HEK293 (cell line): ENCODE measurements around the gene PIPOX.

ENCODE experiments used
- CTCF ChIA-PET: fragments of 350-600 bp; formaldehyde crosslinking; extraction: SDS; loops from one replicate; lab custom pipeline; 2021; ENCODE audit warnings: antibody characterized with exemption; lab: Yijun Ruan, JAX
- POLR2A ChIA-PET: fragments of 300-600 bp; formaldehyde crosslinking; extraction: SDS; loops from one replicate; lab custom pipeline; 2020; ENCODE audit warnings: antibody characterized with exemption, inconsistent platforms; lab: Yijun Ruan, JAX
- H3K27ac ChIP-seq: fragments of 200-500 bp; sonication (Bioruptor generic); 2 replicates; pipeline ENCODE4 v1.5.1; 2014; ENCODE audit warnings: low read depth, low read length, control low read depth, inconsistent platforms; ENCODE audit errors: extremely low read depth
- H3K36me3 ChIP-seq, 2 experiments: fragments of 200-500 bp in 1 of 2; sonication (Bioruptor generic) in 1 of 2; 1 replicate in 1 of 2; 2 replicates in 1 of 2; pipeline ENCODE4 v1.5.1; 2014 to 2017; ENCODE audit warnings: inconsistent platforms in 2 of 2, low read length in 2 of 2; ENCODE audit not compliant: control insufficient read depth in 2 of 2, insufficient read depth in 1 of 2
- H3K4me1 ChIP-seq: fragments of 200-500 bp; sonication (Bioruptor generic); 2 replicates; pipeline ENCODE4 v1.5.1; 2014; ENCODE audit warnings: mild to moderate bottlenecking, low read length, inconsistent platforms; ENCODE audit not compliant: control insufficient read depth, insufficient read depth
- H3K4me3 ChIP-seq: 2 replicates; pipeline ENCODE4 v1.5.1; 2011; ENCODE audit warnings: low read depth, mild to moderate bottlenecking, control low read depth, low read length, moderate library complexity
- H3K9me3 ChIP-seq: fragments of 200-500 bp; sonication (Bioruptor generic); 2 replicates; pipeline ENCODE4 v1.5.1; 2014; ENCODE audit warnings: low read depth, low read length, inconsistent platforms; ENCODE audit not compliant: control insufficient read depth, insufficient read depth
- BCL6B ChIP-seq: fragments of 450-650 bp; formaldehyde crosslinking; IDR thresholded peaks from 2 replicates; pipeline ENCODE4 v1.5.1; 2017; ENCODE audit warnings: missing biosample characterization, missing genetic modification characterization
- EGR2 ChIP-seq: fragments of 450-650 bp; formaldehyde crosslinking; IDR thresholded peaks from 2 replicates; pipeline ENCODE4 v1.5.1; 2016; ENCODE audit warnings: low read depth, missing biosample characterization, missing genetic modification characterization
- KLF9 ChIP-seq: fragments of 450-650 bp; formaldehyde crosslinking; IDR thresholded peaks from 2 replicates; pipeline ENCODE4 v1.5.1; 2016; ENCODE audit warnings: missing biosample characterization, missing genetic modification characterization, low read depth
- PATZ1 ChIP-seq: fragments of 450-650 bp; formaldehyde crosslinking; IDR thresholded peaks from 2 replicates; pipeline ENCODE4 v1.5.1; 2016; ENCODE audit warnings: missing biosample characterization, missing genetic modification characterization
- ZBTB48 ChIP-seq: fragments of 450-650 bp; formaldehyde crosslinking; IDR thresholded peaks from 2 replicates; pipeline ENCODE4 v1.5.1; 2016; ENCODE audit warnings: missing biosample characterization, missing genetic modification characterization
- ZNF146 ChIP-seq: fragments of 450-650 bp; formaldehyde crosslinking; IDR thresholded peaks from 2 replicates; pipeline ENCODE4 v1.5.1; 2016; ENCODE audit warnings: missing biosample characterization, missing genetic modification characterization
- ZNF26 ChIP-seq: fragments of 450-650 bp; formaldehyde crosslinking; IDR thresholded peaks from 2 replicates; pipeline ENCODE4 v1.5.1; 2016; ENCODE audit warnings: missing biosample characterization, missing genetic modification characterization
- ZNF280D ChIP-seq: fragments of 450-650 bp; formaldehyde crosslinking; IDR thresholded peaks from 2 replicates; pipeline ENCODE4 v1.5.1; 2016; ENCODE audit warnings: missing biosample characterization, missing genetic modification characterization
- ZNF623 ChIP-seq: fragments of 450-650 bp; formaldehyde crosslinking; IDR thresholded peaks from 2 replicates; pipeline ENCODE4 v1.5.1; 2016; ENCODE audit warnings: missing biosample characterization, missing genetic modification characterization
- TF ChIP-seq, protein P1 (sequence below): fragments of 450-650 bp; formaldehyde crosslinking; conservative IDR thresholded peaks from 2 replicates; pipeline ENCODE4 v1.5.1; 2016; ENCODE audit warnings: low read depth, missing biosample characterization, missing genetic modification characterization

The PIPOX gene

GRCh38 chr17:29016345-29017210 lies 26.4 kb upstream of the PIPOX start (continued):
- TF ChIP-seq PATZ1 (tag by site-specific recombination) = no peak
- TF ChIP-seq ZNF26 = no peak
- TF ChIP-seq, all 188 proteins: peak for 0

DNA sequence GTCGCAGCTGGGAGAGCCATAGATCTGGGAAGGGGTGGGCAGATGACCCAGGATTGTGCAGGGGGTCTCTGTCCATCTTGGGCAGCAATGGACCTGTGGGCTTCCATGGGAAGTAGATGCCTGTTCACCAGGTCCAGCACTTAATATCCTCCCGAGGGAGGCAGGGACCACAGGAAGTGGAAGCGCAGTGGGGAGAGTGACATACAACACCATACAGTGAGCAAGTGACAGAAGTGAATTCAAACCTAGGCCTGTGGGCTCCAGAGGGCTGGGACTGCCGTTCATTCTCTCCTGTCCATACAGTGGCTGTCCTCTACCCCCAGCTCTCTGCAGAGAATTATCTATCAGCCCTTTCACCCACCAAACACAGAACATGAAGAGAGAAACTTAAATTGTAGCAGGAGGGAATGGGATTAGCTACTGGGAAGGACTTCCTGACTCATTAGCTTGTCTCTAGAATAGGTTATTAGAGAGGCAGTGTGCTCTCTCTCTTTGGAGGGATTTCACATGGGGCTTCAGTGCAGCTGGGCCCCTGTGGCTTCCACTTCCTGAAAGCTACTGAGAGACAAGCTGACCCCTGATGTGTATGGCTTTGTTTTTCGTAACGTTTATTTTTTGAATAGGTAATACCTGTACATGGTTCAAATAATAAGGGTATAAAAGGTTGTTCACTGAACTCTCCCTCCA lies 24.0 kb upstream of the PIPOX start:
- H3K9me3 ChIP-seq = no peaks in the 10 kb centered on the region
- CTCF ChIA-PET = interaction anchor here (0.7 to 1.9 kb wide), 7 partner anchors 9 to 98 kb away, joined by 3 to 6 read pairs (median 5); no protein-coding TSS in a partner anchor
- TF ChIP-seq BCL6B (tag by site-specific recombination) = no peak
- TF ChIP-seq, protein P1, sequence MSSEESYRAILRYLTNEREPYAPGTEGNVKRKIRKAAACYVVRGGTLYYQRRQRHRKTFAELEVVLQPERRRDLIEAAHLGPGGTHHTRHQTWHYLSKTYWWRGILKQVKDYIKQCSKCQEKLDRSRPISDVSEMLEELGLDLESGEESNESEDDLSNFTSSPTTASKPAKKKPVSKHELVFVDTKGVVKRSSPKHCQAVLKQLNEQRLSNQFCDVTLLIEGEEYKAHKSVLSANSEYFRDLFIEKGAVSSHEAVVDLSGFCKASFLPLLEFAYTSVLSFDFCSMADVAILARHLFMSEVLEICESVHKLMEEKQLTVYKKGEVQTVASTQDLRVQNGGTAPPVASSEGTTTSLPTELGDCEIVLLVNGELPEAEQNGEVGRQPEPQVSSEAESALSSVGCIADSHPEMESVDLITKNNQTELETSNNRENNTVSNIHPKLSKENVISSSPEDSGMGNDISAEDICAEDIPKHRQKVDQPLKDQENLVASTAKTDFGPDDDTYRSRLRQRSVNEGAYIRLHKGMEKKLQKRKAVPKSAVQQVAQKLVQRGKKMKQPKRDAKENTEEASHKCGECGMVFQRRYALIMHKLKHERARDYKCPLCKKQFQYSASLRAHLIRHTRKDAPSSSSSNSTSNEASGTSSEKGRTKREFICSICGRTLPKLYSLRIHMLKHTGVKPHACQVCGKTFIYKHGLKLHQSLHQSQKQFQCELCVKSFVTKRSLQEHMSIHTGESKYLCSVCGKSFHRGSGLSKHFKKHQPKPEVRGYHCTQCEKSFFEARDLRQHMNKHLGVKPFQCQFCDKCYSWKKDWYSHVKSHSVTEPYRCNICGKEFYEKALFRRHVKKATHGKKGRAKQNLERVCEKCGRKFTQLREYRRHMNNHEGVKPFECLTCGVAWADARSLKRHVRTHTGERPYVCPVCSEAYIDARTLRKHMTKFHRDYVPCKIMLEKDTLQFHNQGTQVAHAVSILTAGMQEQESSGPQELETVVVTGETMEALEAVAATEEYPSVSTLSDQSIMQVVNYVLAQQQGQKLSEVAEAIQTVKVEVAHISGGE (tag by site-specific recombination) = peak; percentile 71
- TF ChIP-seq, all 188 proteins: peak for 1
- POLR2A ChIA-PET = interaction anchor here (1.1 kb wide), 1 partner anchor 33 kb away, joined by 3 read pairs; no protein-coding TSS in a partner anchor
- Histone ChIP-seq H3K36me3 (no peaks in the 10 kb centered on the region), H3K4me1 (no peaks in the 10 kb centered on the region), H3K27ac (no peak overlapping the region), H3K4me3 (no peak overlapping the region)

DNA sequence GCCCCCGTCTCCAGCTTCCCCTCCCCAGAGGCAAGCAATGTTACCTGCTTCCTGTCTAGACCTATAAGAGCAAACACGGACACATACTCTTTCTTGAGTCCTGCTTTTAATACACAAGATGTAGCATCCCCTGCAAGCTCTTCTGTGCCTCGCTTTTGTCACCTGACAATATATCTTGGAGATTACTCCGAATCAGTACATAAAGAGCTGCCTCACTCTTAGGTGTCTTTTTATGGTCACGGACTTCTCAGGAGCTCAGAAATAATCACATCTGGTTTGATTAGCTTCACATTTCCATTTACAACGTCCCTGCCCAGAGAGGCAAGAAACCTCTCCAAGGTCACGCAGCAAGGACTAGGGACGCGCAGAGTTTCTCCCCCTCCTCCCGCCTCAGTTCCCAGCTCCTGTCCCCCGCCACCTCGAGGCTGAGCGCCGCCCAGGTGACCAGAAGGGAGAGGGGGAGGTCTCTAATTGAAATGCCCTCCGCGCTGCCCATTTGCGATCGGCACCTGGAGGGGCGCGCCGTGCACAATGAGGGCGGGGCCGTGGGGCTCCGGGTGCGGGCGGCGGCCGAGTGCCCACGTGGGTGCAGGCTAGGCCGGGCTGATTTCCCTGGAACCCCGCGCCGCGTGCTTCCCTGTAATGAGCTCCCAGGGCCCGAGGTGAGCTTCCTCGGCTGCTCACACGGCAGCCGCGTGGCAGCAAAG lies 23.3 kb upstream of the PIPOX start:
- Histone ChIP-seq H3K36me3 (no peaks in the 10 kb centered on the region), H3K4me1 (no peaks in the 10 kb centered on the region), H3K4me3 (no peak overlapping the region), H3K27ac (no peak overlapping the region), H3K9me3 (no peaks in the 10 kb centered on the region)
- ChIA-PET CTCF (interaction anchor here (0.5 to 1.9 kb wide), 9 partner anchors 10 to 98 kb away, joined by 3 to 6 read pairs (median 4); no protein-coding TSS in a partner anchor), POLR2A (interaction anchor here (1.1 kb wide), 1 partner anchor 33 kb away, joined by 3 read pairs; no protein-coding TSS in a partner anchor)
- TF ChIP-seq ZBTB48 = no peak
- no peak for TF ChIP-seq ZNF146 (tag by site-specific recombination)
- no peak for TF ChIP-seq KLF9 (tag by site-specific recombination)
- TF ChIP-seq ZNF280D (tag by site-specific recombination) = no peak
- no peak for TF ChIP-seq EGR2 (tag by site-specific recombination)
- TF ChIP-seq ZNF623 = no peak
